Smooth muscle cell (in vitro differentiated cells): ENCODE results near the gene ZNF423. TPM values are rescaled to one million over a fixed set of nuclear protein-coding genes. Genes with fewer than 3 reads are reported as not detected.

Experiments
- DNase-seq: peaks from one replicate; lab custom pipeline; 2025; ENCODE audit not compliant: unreplicated experiment; lab: John Stamatoyannopoulos, UW
- H2AFZ ChIP-seq: fragments of 200-600 bp; sonication (generic); 2 replicates; pipeline ENCODE4 v1.6.0; 2016; ENCODE audit warnings: antibody characterized with exemption, low read depth, mild to moderate bottlenecking
- H3F3A ChIP-seq: fragments of 200-600 bp; sonication (generic); 2 replicates; pipeline ENCODE4 v1.6.0; 2017; ENCODE audit warnings: antibody characterized with exemption, low read depth
- H3K27ac ChIP-seq: fragments of 200-600 bp; sonication (generic); 2 replicates; pipeline ENCODE4 v1.5.1; 2016; ENCODE audit warnings: low read depth, mild to moderate bottlenecking
- H3K27me3 ChIP-seq: fragments of 200-600 bp; sonication (generic); 2 replicates; pipeline ENCODE4 v1.6.1; 2016; ENCODE audit warnings: low read depth, mild to moderate bottlenecking
- H3K36me3 ChIP-seq: fragments of 200-600 bp; sonication (generic); 2 replicates; pipeline ENCODE4 v1.5.1; 2016; ENCODE audit warnings: low read depth
- H3K4me1 ChIP-seq: fragments of 200-600 bp; sonication (generic); 2 replicates; pipeline ENCODE4 v1.5.1; 2016; ENCODE audit warnings: low read depth
- H3K4me2 ChIP-seq: fragments of 200-600 bp; sonication (generic); 2 replicates; pipeline ENCODE4 v1.6.0; 2016; ENCODE audit warnings: mild to moderate bottlenecking
- H3K4me3 ChIP-seq: fragments of 200-600 bp; sonication (generic); 2 replicates; pipeline ENCODE4 v1.5.1; 2016; ENCODE audit warnings: mild to moderate bottlenecking
- H3K79me2 ChIP-seq: fragments of 200-600 bp; sonication (generic); 2 replicates; pipeline ENCODE4 v1.6.0; 2016; ENCODE audit warnings: low read depth, mild to moderate bottlenecking
- H3K9ac ChIP-seq: fragments of 200-600 bp; sonication (generic); 2 replicates; pipeline ENCODE4 v1.6.0; 2016; ENCODE audit warnings: low read depth
- H3K9me3 ChIP-seq: fragments of 200-600 bp; sonication (generic); replicated peaks from 2 replicates; pipeline ENCODE4 v1.5.1; 2016; ENCODE audit warnings: low read depth
- H4K20me1 ChIP-seq: fragments of 200-600 bp; sonication (generic); 2 replicates; pipeline ENCODE4 v1.6.0; 2016; ENCODE audit warnings: low read depth
- CTCF ChIP-seq: fragments of 200-600 bp; sonication (generic); IDR thresholded peaks from 2 replicates; pipeline ENCODE4 v1.5.1; 2017; ENCODE audit warnings: borderline replicate concordance, mild to moderate bottlenecking, antibody characterized with exemption; ENCODE audit not compliant: insufficient read depth, poor library complexity, severe bottlenecking
- WGBS: methylation state at CpG from one replicate; pipeline ENCODE4 v1.1.7; 2016; ENCODE audit warnings: low lambda C conversion rate; 5-methylcytosine and 5-hydroxymethylcytosine counted together
- polyA plus RNA-seq: library from polyadenylated mRNA; unstranded; fragments of >200 nt; fragmentation: Nextera tagmentation; extraction: Ambion mirVana; gene quantifications from 2 replicates; pipeline ENCODE4 v1.2.1, GENCODE V29; 2016
- total RNA-seq: library from RNA; depleted of rRNA; stranded (reverse); fragments of >200 nt; gene quantifications from 2 replicates; pipeline ENCODE4 v1.2.3, GENCODE V29; 2014

ZNF423 gene
- total and polyA plus RNA-seq, 2 experiments from 2014 or later = 6.9 to 7.0 TPM

- no peak for TF ChIP-seq CTCF
These were observed 360.1 kb downstream of the ZNF423 start for GRCh38 chr16:49495596-49496355.

GRCh38 chr16:49494891-49495566 lies 360.9 kb downstream of the ZNF423 start:
- 88% methylated on average over 9 of the region's 9 CpGs for WGBS
- Histone ChIP-seq H3K79me2 (no peaks in the 10 kb centered on the region), H3K9me3 (no peaks in the 10 kb centered on the region), H3K27me3 (no peaks in the 10 kb centered on the region), H3K9ac (no peak overlapping the region), H3K4me2 (no peak overlapping the region), H3K4me3 (no peak overlapping the region), H2AFZ (no peak overlapping the region), H3K4me1 (peaks cover 3% of the 10 kb centered on the region), H3F3A (no peaks in the 10 kb centered on the region), H3K27ac (no peak overlapping the region), H3K36me3 (no peaks in the 10 kb centered on the region), H4K20me1 (no peaks in the 10 kb centered on the region)
- TF ChIP-seq CTCF = no peak
- DNase-seq = no peak

More at GRCh38 chr16:49495596-49496355, 360.1 kb downstream of the ZNF423 start:
- Histone ChIP-seq H3K27me3 (no peaks in the 10 kb centered on the region), H3K4me1 (peaks cover 3% of the 10 kb centered on the region), H3K9ac (no peak overlapping the region), H4K20me1 (no peaks in the 10 kb centered on the region), H2AFZ (no peak overlapping the region), H3K9me3 (no peaks in the 10 kb centered on the region), H3K27ac (no peak overlapping the region), H3K4me3 (no peak overlapping the region), H3K36me3 (no peaks in the 10 kb centered on the region), H3K4me2 (no peak overlapping the region), H3F3A (no peaks in the 10 kb centered on the region), H3K79me2 (no peaks in the 10 kb centered on the region)
- WGBS = 97% methylated on average over 10 of the region's 10 CpGs
- no peak for DNase-seq

- H3K27ac ChIP-seq = no peak overlapping the region
- no peaks in the 10 kb centered on the region for H3F3A ChIP-seq
- no peak overlapping the region for H3K4me2 ChIP-seq
- no peak for DNase-seq
- no peaks in the 10 kb centered on the region for H4K20me1 ChIP-seq
- peaks cover 3% of the 10 kb centered on the region for H3K4me1 ChIP-seq
- 93% methylated on average over 7 of the region's 7 CpGs for WGBS
- no peak overlapping the region for H3K9ac ChIP-seq
- H3K36me3 ChIP-seq = no peaks in the 10 kb centered on the region
- no peaks in the 10 kb centered on the region for H3K9me3 ChIP-seq
- H3K27me3 ChIP-seq = no peaks in the 10 kb centered on the region
- H3K79me2 ChIP-seq = no peaks in the 10 kb centered on the region
- TF ChIP-seq CTCF = no peak
- H2AFZ ChIP-seq = no peak overlapping the region
- H3K4me3 ChIP-seq = no peak overlapping the region
These were observed 361.4 kb downstream of the ZNF423 start for GRCh38 chr16:49494474-49494873.
